HG03045 (cell line): ENCODE data around the gene SLIT3.
A peak's percentile ranks its signal among the peaks of the same experiment; 100 is the strongest.

Experiments used
- ATAC-seq: cut with Tn5 transposase; IDR thresholded peaks from one replicate; pipeline ENCODE4 v1.9.1; 2021; ENCODE audit warnings: mild to moderate bottlenecking, moderate library complexity; ENCODE audit not compliant: unreplicated experiment

The SLIT3 gene

DNA sequence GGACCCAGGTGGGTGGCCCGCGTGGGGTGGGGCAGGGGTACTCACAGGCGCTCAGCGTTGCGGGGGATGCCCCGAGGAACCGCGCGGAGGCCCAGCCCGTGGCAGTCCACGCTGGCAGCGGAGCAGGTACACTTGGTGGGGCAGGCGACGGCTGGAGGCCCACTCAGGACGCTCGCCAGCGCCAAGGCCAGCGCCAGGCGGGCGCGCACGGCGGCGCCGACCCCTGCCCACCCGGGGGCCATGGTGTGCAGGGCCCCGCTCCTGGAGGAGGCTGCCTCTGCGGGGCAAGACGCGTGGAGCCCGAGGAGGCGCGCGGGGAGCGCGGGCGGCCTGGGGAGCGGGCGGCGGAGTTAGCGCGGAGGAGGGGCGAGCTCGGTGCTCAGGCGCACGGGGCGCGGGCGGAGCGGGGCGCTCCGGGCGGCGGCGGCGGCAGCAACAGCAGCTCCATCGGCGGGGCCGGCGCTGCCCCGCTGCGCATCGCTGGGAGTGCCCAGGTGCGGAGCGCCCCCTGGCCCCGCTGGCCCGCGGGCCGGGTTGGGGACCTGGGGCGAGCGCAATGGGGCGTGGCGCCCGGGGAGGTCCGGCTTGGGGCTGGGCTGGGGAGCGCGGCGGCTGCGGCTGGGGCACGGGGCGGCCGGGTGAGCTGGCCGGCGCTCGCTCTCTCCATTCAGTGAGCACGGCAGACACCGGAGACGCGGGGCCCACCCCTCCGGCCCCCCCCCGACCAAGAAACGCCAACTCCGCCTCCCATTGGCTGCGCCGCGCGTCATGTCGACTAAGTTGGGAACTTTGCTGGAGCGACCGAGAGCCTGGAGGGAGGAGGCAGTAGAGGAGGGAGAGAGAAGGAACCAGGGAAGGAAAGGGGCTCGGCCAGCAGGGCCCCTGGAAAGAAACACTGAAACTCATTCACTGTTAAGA lies at the start of gene SLIT3:
TSS of gene SLIT3 (minus strand) at position 672 of the 918 bp plus-strand sequence. CDS start at position 242, 430 bp downstream.
- ATAC-seq: no peak

DNA sequence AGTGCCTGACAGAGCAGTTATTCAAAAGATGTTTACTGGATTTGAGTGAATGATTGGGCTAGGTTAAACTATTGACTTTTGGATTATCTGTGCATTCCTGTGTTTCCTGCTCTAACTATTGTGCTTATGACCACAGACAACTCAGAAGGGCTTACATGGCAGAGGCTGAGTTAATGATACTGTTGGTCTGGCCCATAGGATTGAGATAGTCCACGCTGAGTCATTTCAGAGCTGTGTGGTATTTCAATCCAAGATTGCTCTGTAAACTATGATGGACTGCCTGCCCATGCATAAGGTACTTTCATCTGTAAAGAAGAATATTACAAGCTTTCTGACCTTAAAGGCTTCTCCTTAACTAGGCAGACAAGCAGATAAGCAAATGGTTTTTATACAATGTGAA lies 49.1 kb upstream of the SLIT3 start:
- no peak for ATAC-seq

DNA sequence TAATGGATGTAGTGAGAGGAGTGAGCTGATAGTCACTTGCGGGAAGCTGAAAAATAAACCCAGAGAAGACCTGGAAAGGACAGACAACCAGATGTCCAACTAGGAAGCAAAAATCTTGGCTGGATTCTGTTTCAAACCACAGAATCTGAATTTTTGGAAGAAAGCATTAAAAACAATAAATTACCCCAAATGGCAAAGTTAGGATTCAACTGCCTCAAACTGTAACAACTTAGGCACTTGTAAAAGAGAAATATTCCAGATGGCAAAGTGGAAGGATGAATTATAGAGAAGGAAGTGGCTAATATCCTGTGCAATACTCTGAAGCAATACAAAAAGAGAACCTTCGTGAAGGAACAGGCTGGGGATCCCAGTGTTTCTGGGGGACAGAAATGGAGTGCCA lies 46.8 kb upstream of the SLIT3 start:
- no peak for ATAC-seq

DNA sequence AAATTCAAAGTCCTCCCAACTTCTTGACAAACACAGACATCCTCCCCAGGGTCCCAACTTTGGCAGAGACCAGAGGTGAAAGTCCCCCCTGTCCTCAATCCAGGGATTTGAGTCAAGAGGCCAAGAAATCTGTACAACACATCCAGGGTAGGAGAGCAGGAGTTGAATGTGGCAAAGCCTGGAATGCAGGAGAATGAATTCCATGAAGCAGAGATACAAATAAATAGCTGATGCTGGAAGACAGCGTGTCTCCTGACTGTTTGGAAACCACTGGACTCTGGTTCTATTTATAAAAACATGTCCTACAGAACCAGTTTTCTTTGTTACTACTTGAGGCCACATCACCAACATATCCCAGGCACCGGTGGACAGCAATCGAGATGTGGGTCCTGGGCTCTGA lies 43.7 kb upstream of the SLIT3 start:
- ATAC-seq: no peak

DNA sequence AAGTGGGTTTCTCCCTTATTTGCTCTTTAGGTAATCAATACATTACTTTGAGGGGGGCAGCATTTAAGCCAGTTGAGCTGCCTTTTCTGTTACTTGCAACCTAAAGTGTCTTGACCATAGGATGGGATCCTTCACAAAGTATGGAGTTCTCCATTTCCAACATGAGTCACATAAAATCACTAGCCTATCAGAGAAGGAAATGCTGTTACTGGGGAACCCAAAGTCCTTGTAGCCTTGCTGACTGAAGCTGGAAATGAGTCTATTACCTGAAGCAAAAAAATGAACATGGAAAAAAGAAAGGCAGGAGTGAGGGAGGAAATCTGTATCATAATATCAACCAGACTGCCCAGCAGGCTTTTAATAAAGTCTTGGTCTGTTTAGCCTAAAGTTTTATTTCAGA lies 42.8 kb upstream of the SLIT3 start:
- no peak for ATAC-seq

DNA sequence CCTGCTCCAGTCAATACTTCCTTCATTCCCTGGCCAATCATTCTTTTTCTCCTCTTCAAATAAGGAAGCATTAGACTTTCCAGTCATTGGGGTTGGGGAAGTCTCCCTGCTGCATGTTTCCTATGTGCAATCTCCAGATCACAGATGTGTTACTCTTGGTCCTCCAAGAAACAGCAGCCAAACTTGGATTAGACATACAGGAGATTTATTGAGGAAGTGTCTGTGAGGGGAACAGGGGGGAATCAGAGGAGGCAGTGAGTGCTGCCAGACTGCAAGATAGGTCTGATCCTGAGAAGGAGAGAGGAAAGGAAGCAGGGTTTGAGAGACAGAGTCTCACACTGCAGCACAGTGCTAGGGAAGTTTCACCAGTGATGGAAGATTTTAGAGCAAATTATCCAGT lies 40.6 kb upstream of the SLIT3 start:
- ATAC-seq: no peak

DNA sequence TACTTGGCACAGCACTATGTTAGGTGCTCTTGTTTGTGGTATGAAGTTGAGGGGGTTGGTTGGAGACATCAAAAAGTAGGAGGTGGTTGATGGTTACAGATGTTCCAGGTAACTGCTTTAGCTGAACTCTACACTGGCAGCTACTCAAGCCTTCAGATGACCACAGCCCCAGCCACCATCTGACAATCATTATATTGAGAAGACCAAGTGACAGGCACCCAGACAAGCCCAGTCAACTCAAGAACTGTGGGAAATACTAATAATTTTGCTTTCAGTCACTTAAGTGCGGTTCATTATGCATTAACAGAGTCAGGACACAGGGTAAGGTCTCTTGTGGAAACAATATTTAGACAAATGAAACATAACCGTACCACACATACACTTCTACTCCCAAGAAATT lies 38.9 kb upstream of the SLIT3 start:
- ATAC-seq: peak; percentile 59

DNA sequence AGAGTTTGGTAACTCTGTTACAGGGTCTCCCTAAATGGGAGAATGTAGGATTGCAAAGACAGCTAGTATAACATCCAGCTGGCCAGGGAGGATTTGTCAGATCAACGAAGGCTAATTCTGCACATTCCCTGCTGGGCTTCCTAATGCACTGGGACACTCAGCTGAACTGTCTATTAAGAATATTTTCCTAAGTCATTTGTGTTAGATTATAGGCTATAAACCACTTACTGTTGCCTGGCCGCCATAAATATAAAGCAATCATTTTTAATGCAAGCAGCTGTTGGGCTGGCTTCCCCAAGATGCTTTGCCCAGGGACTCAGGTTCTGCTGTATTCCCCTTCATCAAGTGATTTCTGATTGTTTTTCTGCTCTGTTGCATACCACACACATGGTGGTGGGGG lies 35.3 kb upstream of the SLIT3 start:
- no peak for ATAC-seq

DNA sequence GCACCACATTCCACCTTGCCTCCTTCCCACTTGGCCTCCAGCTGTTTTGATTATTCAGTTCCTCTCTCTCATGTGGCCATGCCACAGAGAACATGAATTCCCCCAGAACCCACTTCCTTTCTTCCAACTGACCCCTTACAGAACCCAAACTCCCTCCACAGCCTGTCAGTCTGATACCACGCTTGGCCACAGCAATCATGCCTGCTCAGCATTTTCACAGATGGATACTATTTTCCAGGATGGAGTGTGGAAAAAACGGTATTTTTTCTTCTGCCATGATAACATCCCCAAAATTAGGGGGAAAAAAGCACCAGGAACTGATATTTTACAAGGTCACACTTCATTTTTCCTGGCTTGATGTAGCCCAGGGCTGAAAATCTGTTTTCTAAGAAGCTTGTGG lies 34.9 kb upstream of the SLIT3 start:
- no peak for ATAC-seq

DNA sequence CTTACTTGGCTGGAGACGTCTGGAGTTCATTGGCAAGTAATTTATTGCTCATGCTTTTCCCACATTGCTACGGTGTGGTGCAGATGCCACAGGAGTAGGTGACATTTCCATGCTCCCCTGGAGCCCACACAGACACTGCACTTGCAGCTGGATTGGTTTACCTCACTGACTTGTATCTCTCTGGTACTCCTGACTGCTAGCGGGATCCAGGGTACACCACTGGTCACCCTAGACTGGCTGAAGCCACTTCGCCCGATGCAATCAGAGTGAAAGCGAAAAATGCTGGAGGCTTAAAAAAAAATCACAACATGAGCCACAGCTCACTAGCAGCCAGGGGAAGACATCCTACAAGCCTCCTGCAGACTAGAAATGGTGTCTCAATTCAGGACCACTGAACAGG lies 32.6 kb upstream of the SLIT3 start:
- no peak for ATAC-seq

DNA sequence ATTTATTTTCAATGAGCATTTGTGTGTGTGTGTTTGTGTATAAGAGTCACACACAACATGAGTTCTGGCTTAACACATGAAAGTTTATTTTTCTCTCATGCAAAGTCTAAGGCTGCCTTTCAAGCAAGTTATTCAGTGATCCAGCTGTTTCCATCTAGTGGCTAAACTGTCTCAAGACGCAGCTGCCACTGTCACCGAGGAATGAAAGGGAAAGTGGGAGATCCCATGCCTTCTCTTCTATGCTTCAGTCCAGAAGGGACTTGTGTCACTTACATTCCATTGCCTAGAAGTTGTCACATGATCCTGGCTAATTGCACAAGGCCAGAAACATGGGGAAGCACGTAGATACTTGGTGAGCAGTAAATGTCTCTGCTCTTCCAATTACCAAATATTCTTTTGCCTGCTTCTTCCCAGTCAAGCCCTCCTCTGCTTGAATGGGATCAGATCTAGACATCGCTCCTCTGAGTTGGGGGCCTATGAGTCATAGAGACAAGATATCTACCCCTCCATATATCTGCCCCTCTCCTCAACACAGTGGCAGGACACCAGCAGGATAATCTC lies 30.4 kb upstream of the SLIT3 start:
- ATAC-seq: no peak

DNA sequence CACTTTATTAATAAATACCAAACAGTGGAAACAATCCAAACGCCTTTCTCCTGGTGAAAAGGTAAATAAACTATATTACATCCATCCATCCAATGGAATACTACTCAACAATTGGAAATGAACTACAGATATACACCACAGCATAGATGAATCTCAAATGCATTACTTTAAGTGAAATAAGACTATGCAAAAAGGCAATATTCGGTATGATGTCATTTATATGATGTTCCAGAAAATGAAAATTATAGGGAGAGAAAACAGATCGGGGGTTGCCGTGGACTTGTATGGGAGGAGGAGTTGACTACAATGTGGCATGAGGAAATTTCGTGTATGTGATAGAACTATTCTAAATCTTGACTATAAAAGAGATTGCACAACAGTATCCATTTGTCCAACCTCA lies 27.5 kb upstream of the SLIT3 start:
- no peak for ATAC-seq

DNA sequence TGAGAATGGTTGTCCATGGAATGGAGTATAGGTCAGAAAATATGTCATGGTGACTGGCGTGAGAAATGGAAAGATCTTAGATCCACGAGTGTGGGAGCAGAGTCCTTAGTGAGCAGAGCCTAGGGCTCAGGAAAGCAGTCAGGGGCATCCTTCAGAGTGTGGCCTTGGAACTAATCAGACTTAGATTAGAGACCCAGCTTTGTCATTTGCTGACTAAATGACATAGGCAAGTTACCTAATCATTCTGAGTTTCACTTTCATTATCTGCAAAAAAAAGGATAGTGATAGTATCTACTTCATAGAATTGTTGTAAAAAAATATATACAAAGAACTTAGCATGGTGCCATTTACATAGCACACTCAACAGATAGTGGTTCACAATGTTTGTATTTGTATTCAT lies 24.3 kb upstream of the SLIT3 start:
- ATAC-seq: no peak

DNA sequence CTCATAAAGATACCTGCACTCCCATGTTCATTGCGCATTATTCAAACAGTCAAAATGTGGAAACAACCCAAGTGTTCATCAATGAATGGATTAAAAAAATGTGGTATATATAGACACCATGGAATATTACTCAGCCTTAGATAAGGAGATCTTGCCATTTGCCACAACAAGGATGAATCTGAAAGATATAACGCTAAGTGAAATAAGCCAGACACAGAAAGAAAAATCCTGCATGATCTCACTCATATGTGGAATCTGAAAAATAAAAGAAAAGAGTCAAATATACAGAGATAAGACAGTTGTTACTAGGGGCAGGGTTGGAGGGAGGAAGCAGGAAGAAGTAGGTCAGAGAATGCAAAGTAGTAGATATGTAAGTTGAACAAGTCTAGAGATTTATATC lies 17.6 kb upstream of the SLIT3 start:
- ATAC-seq: no peak

DNA sequence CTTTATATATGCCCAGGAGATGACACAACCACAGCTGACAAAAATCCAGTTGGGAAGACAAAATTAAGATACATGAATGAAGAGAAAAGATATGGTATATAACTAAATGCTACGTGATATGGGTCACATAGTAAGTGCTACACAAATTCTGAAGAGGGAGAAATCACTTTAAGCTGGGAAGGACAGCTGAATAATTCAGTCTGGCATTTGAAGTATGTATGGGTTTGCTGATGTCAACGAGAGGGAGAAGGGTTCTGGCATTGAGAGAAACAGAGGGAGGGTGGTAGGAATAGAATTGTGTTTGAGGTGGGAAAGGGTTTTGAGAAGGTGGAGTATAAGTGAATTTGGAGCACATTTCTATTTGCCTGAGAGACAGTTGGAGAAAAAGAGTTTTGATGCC lies 6.7 kb upstream of the SLIT3 start:
- ATAC-seq: no peak

DNA sequence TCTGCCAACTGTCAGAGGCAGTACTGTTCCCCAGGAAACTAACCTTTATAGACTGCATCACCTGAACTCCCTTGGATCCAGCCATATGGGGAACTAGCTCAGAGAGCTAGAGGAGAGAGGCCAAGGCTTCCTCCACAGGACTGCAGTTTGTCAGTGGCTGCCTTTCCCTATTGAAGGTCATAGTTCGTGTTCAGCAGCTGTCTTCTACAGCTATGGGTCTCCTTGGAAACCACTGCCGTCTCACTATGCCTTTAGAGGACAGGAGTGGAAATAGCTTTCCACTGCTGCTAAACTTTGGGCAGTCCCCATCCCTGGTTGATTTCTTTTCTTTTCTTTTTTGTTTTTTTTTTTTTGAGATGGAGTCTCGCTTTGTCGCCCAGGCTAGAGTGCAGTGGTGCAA lies 4.4 kb upstream of the SLIT3 start:
- no peak for ATAC-seq

DNA sequence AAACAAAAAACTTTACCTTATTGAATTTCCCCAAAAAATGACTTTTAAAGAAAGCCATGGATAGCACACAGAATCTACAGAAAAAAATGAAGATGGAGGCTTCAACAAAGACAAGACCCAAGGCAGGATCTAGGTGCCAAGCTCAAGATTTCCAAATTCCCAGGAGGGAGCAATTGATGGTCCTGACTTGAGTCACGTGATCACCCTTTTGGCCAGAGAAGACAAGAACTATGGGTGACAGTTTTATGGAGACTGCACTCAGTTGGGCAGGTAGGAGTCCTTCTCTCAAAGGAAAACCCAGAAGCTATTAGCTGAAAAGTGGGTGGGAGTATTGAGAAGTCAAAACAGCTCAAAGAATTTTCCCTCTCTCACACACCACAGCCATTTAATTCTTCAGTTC lies 3.2 kb upstream of the SLIT3 start:
- no peak for ATAC-seq

DNA sequence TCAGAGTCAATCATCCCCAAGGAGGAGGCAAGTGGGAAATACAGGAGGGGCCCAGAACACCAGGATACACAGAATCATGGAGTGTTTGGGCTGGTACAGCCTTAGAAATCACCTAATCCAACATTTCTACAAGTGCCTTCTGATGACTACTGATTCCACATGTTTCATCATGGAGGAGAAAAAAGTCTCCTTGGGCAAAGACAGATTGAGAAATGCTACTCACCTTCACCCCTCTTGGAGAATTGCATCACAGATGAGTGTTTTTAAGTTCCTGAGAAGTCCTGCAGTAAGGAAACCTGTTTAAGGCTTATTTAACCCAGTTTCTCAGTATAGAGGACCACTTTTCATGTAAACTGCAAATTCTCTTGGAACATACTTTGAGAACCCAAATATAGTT lies 2.2 kb upstream of the SLIT3 start:
- ATAC-seq: no peak

DNA sequence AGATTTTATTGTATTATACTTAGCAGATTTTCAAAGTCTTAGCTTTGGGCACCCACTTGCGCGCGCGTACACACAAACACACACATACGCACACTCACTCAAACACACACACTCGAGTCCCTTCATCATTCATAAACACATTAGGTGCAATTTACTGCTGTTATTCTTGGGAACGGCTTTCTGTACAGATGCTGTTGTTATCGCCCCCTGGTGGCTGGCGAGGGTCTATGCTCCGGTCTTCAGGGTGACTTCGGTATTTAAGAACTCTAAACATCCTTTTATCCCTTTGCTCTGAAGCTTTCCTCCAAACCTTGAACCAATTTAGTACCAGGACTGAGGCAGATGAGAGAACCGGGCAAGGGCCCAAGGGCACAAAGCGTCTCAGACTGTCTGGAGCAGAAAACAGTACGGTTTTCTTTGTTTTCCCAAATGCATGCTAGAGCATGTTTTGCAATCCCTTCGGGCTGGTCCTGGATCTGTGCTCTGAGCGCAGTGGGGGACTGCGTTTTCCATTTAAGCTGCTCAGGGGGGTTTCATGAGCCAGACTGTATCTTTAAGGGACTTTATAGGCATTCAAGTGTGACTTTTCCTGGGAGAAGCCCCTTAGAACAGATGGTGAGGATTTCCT lies 1.7 kb upstream of the SLIT3 start:
- no peak for ATAC-seq

DNA sequence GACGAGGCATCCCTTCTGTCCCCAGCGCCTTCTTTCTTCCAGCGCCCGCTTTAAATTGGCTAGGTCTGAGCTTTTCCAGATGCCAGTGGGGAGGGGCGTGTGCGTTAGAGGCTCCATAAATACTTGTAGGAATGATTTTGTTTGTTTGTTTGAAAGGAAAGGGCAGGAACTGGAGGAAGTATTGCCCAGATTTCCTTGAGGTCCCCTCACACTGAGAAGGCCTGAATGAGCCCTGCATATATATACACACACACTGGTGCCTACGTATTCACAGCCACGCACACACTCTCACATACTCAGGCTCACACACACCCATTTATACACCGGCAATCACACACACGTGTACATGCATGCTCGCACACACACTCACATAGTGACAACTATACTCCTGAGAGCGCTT lies 1.0 kb upstream of the SLIT3 start:
- no peak for ATAC-seq

DNA sequence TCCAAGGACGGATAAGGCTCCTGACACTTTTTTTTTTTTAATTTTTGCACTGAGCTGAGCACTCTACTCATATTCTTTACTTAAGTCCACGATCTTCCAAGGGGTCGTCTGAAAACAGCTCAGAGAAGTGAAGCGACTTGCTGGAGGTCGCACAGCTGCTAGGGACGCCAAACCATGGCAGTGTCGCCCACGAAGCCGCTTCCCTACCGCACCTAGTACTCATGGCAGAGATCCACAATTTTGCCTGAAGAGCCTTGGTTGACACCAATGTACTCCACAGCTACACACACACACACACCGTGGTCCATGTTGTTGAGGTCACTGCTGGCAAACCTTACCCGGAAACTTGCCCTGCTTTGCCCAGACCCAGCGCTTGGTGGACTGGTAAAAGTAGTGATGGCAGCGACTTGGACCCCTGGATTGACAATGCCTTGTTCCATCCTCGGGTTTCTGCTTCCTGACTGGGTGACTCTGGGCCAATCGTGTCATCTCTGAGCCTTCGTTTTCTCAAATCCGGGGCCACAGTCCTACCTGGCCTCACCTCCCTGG lies 521 bp upstream of the SLIT3 start:
- no peak for ATAC-seq
